Progenitor cell of endocrine pancreas (in vitro differentiated cells): ENCODE measurements around the gene ZMYM2. TPM values are rescaled to one million over a fixed set of nuclear protein-coding genes. Genes with fewer than 3 reads are reported as not detected.

ENCODE experiments used
- DNase-seq: peaks from one replicate; pipeline ENCODE4 v3.0.0; 2021; ENCODE audit warnings: low spot score; ENCODE audit not compliant: unreplicated experiment
- H3K27ac Mint-ChIP-seq: 2 replicates; pipeline ENCODE4 v1.8.0; 2021; ENCODE audit warnings: mild to moderate bottlenecking, moderate library complexity, mixed read lengths
- H3K27me3 Mint-ChIP-seq: 2 replicates; pipeline ENCODE4 v1.8.0; 2021; ENCODE audit warnings: mixed read lengths
- H3K36me3 Mint-ChIP-seq: 2 replicates; pipeline ENCODE4 v1.8.0; 2022; ENCODE audit warnings: mixed read lengths; ENCODE audit not compliant: insufficient read depth
- H3K4me1 Mint-ChIP-seq: 2 replicates; pipeline ENCODE4 v1.8.0; 2021; ENCODE audit warnings: low read depth, mixed read lengths
- H3K4me3 Mint-ChIP-seq: 2 replicates; pipeline ENCODE4 v1.8.0; 2021; ENCODE audit warnings: low read depth, mild to moderate bottlenecking, moderate library complexity, mixed read lengths
- H3K9me3 Mint-ChIP-seq: 2 replicates; pipeline ENCODE4 v1.8.0; 2021; ENCODE audit warnings: low read depth, mixed read lengths
- CTCF ChIP-seq: fragments of 200-600 bp; sonication (generic); IDR thresholded peaks from one replicate; pipeline ENCODE4 v1.5.0; 2021; ENCODE audit warnings: antibody characterized with exemption, mild to moderate bottlenecking; ENCODE audit not compliant: unreplicated experiment
- total RNA-seq: library from RNA; stranded (reverse); gene quantifications from 2 replicates; pipeline ENCODE4 v1.2.1, GENCODE V29; 2021

Gene ZMYM2
- total RNA-seq, 1 donor from 2014 or later: 192 TPM

DNA sequence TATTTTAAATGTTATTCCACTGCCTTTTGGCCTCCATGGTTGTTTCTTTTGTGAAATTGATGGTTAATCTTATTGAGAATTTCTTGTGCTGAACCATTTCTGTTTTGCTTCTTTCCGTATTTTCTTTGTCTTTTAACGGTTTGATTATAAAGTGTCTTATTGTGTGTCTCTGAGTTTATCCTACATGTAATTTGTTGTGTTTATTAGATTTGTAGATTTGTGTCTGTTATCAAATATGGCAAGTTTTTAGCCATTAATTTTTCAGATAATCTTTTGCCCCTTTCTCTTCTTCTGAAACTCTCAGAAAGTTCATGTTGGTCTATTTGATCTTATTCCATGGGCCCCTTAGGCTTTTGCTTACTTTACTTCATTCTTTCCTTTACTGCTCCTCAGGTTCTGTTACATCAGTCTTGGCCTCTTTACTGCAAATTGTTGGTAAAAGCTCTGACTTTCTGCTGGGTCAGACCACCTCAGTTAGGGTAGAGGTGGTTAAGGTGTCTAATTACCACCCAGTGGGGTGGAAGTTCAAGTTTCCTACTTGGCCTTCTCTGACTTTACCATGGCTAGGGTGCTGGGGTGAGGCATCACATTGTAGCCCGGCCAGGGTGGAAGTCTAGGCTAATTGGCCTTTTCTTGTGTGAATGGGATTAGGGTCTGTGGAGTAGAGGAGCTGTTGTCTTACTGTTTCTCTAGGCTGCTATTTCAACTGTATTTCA, 58.3 kb downstream of the ZMYM2 start:
- Mint-ChIP-seq H3K4me1 (peaks cover 6% of the 10 kb centered on the region), H3K9me3 (peaks cover 41% of the 10 kb centered on the region), H3K36me3 (peaks cover 69% of the 10 kb centered on the region), H3K27me3 (no peaks in the 10 kb centered on the region), H3K4me3 (no peak overlapping the region), H3K27ac (no peak overlapping the region)
- DNase-seq: no peak
- no peak for TF ChIP-seq CTCF

- no peak overlapping the region for H3K4me3 Mint-ChIP-seq
- no peak overlapping the region for H3K27ac Mint-ChIP-seq
- no peak for TF ChIP-seq CTCF
- H3K4me1 Mint-ChIP-seq: peaks cover 8% of the 10 kb centered on the region
- peaks cover 40% of the 10 kb centered on the region for H3K9me3 Mint-ChIP-seq
- no peak for DNase-seq
- H3K36me3 Mint-ChIP-seq: peaks cover 70% of the 10 kb centered on the region
- H3K27me3 Mint-ChIP-seq: no peaks in the 10 kb centered on the region
These were observed 58.8 kb downstream of the ZMYM2 start for GRCh38 chr13:20017365-20017711.

DNA sequence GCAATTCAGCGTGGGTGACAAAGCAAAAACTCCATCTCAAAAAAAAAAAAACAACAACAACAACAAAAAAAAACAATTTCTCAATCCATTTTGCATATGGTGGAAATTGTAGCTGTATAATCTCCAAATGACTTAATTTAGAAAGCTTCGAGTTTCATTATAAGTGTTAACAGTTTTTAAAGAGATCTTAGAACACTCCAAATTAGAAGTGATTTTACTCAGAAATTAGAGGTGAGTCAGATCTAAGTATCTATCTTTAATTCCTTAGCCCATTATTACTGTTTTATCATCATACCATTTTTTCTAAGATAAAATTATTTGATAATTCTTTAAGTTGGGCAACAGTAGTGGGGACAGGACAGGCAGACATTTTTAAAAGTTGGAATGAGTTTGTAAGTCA, 60.5 kb downstream of the ZMYM2 start:
- TF ChIP-seq CTCF: no peak
- Mint-ChIP-seq H3K9me3 (peaks cover 27% of the 10 kb centered on the region), H3K27me3 (no peaks in the 10 kb centered on the region), H3K4me1 (peaks cover 8% of the 10 kb centered on the region), H3K27ac (peak overlapping the region; percentile 17), H3K36me3 (peaks cover 53% of the 10 kb centered on the region), H3K4me3 (no peak overlapping the region)
- no peak for DNase-seq

- Mint-ChIP-seq H3K4me3 (no peak overlapping the region), H3K27ac (no peak overlapping the region)
These were observed 66.2 kb downstream of the ZMYM2 start for GRCh38 chr13:20024702-20025101.

DNA sequence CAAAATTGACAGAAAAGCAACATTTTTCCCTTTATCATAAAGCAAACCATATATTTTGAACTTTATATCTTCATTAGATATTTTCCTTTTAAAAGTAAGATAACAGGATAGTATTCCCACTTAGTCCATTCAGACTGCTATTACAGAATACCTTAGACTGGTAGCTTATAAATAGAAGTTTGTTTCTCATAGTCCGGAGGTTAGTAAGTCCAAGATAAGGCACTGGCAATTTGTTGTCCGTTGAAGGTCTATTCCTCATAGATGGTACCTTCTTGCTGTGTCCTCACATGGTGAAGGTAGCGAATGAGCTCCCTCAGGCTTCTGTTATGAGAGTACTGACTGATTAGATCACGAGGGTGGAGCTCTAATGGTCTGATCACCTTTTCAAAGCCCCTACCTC, 70.4 kb downstream of the ZMYM2 start:
- no peak for TF ChIP-seq CTCF
- H3K27me3 Mint-ChIP-seq: no peaks in the 10 kb centered on the region
- H3K36me3 Mint-ChIP-seq: peaks cover 25% of the 10 kb centered on the region
- H3K9me3 Mint-ChIP-seq: no peaks in the 10 kb centered on the region
- no peak overlapping the region for H3K4me3 Mint-ChIP-seq
- H3K4me1 Mint-ChIP-seq: no peaks in the 10 kb centered on the region
- H3K27ac Mint-ChIP-seq: peak overlapping the region; percentile 59
- DNase-seq: no peak

More at GRCh38 chr13:20024702-20025101, 66.2 kb downstream of the ZMYM2 start:
- Mint-ChIP-seq H3K4me1 (peaks cover 2% of the 10 kb centered on the region), H3K36me3 (peaks cover 28% of the 10 kb centered on the region), H3K27me3 (no peaks in the 10 kb centered on the region), H3K9me3 (no peaks in the 10 kb centered on the region)
- no peak for TF ChIP-seq CTCF
- DNase-seq: no peak
